Activated CD8-positive, alpha-beta T cell treated with anti-CD3 and anti-CD28 coated beads, Interleukin-2, amount 10 ng/mL, durations not matched to agents 7 days and 5 days (primary cell): Measurements from ENCODE around the gene IL17RA. TPM values are rescaled to one million over a fixed set of nuclear protein-coding genes. Genes with fewer than 3 reads are reported as not detected.

ENCODE experiments used
- ATAC-seq: fragments of 150-1000 bp; cut with Tn5 transposase; one replicate; pipeline ENCODE4 v1.10.0; 2021; ENCODE audit warnings: moderate library complexity
- CTCF ChIA-PET: fragments of 350-600 bp; sonication (Branson Sonifier 250); formaldehyde crosslinking; loops from one replicate; lab custom pipeline; 2021; ENCODE audit warnings: antibody characterized with exemption; lab: Charles Lee
- POLR2A ChIA-PET: fragments of 350-600 bp; sonication (Branson Sonifier 250); formaldehyde crosslinking; loops from one replicate; lab custom pipeline; 2021; ENCODE audit warnings: antibody characterized with exemption; lab: Charles Lee
- DNase-seq: peaks from one replicate; pipeline ENCODE4 v3.0.0-alpha.2; 2020
- H3K27ac Mint-ChIP-seq: one replicate; pipeline ENCODE4 v1.8.0; 2021; ENCODE audit warnings: mild to moderate bottlenecking, mixed read lengths
- H3K27me3 Mint-ChIP-seq: one replicate; pipeline ENCODE4 v1.8.0; 2021; ENCODE audit warnings: low read depth, mixed read lengths
- H3K36me3 Mint-ChIP-seq: one replicate; pipeline ENCODE4 v1.8.0; 2021; ENCODE audit warnings: low read depth, mixed read lengths
- H3K4me1 Mint-ChIP-seq: one replicate; pipeline ENCODE4 v1.8.0; 2021; ENCODE audit warnings: low read depth, mixed read lengths
- H3K4me3 Mint-ChIP-seq: one replicate; pipeline ENCODE4 v1.8.0; 2021; ENCODE audit warnings: mild to moderate bottlenecking, mixed read lengths
- H3K9me3 Mint-ChIP-seq: one replicate; pipeline ENCODE4 v1.8.0; 2022; ENCODE audit warnings: mixed read lengths; ENCODE audit not compliant: insufficient read depth
- total RNA-seq, 2 experiments: library from RNA; stranded (reverse); gene quantifications; one replicate each; pipeline ENCODE4 v1.2.3, GENCODE V29; 2021

IL17RA gene
- total RNA-seq, 2 experiments from 2014 or later = 41.7 to 43.4 TPM

GRCh38 chr22:17131686-17132085 lies 46.9 kb downstream of the IL17RA start:
- ATAC-seq (no peak), DNase-seq (no peak)
- no peak overlapping the region for H3K27ac Mint-ChIP-seq
- no peak overlapping the region for H3K4me3 Mint-ChIP-seq
- no peaks in the 10 kb centered on the region for H3K9me3 Mint-ChIP-seq
- CTCF ChIA-PET = interaction anchor here (1.8 kb wide), 1 partner anchor 40 kb away, joined by 10 read pairs; no protein-coding TSS in a partner anchor
- POLR2A ChIA-PET = no interaction called here
- peaks cover 2% of the 10 kb centered on the region for H3K4me1 Mint-ChIP-seq
- H3K27me3 Mint-ChIP-seq = peaks cover 2% of the 10 kb centered on the region
- H3K36me3 Mint-ChIP-seq = peaks cover 2% of the 10 kb centered on the region

- ChIA-PET POLR2A (no interaction called here), CTCF (interaction anchor here (1.8 kb wide), 1 partner anchor 40 kb away, joined by 10 read pairs; no protein-coding TSS in a partner anchor)
- no peak overlapping the region for H3K27ac Mint-ChIP-seq
- H3K4me3 Mint-ChIP-seq = no peak overlapping the region
- peaks cover 2% of the 10 kb centered on the region for H3K4me1 Mint-ChIP-seq
- H3K27me3 Mint-ChIP-seq = peaks cover 2% of the 10 kb centered on the region
- H3K9me3 Mint-ChIP-seq = no peaks in the 10 kb centered on the region
- ATAC-seq = no peak
- peaks cover 2% of the 10 kb centered on the region for H3K36me3 Mint-ChIP-seq
- DNase-seq = no peak
Measured at GRCh38 chr22:17132112-17132511, 47.3 kb downstream of the IL17RA start.

GRCh38 chr22:17133137-17133536 lies 48.3 kb downstream of the IL17RA start:
- no peaks in the 10 kb centered on the region for H3K9me3 Mint-ChIP-seq
- no peak overlapping the region for H3K27ac Mint-ChIP-seq
- CTCF ChIA-PET = no interaction called here
- DNase-seq (no peak), ATAC-seq (no peak)
- peaks cover 2% of the 10 kb centered on the region for H3K4me1 Mint-ChIP-seq
- no peak overlapping the region for H3K4me3 Mint-ChIP-seq
- peaks cover 4% of the 10 kb centered on the region for H3K36me3 Mint-ChIP-seq
- no peaks in the 10 kb centered on the region for H3K27me3 Mint-ChIP-seq
- POLR2A ChIA-PET = no interaction called here

- Mint-ChIP-seq H3K9me3 (no peaks in the 10 kb centered on the region), H3K36me3 (peaks cover 13% of the 10 kb centered on the region), H3K4me3 (no peak overlapping the region), H3K27me3 (no peaks in the 10 kb centered on the region), H3K4me1 (peaks cover under 1% of the 10 kb centered on the region), H3K27ac (no peak overlapping the region)
- POLR2A ChIA-PET = no interaction called here
- ATAC-seq (no peak), DNase-seq (no peak)
- CTCF ChIA-PET = interaction anchor here (0.7 kb wide), 1 partner anchor 366 kb away, joined by 3 read pairs; no protein-coding TSS in a partner anchor
Measured at GRCh38 chr22:17135153-17135760, 50.5 kb downstream of the IL17RA start.

GRCh38 chr22:17137170-17137569 lies 52.4 kb downstream of the IL17RA start:
- ChIA-PET POLR2A (no interaction called here), CTCF (interaction anchor here (0.5 kb wide), 1 partner anchor 156 kb away, joined by 3 read pairs; no protein-coding TSS in a partner anchor)
- H3K4me1 Mint-ChIP-seq = no peaks in the 10 kb centered on the region
- H3K27ac Mint-ChIP-seq = peak overlapping the region; percentile 23
- peaks cover 18% of the 10 kb centered on the region for H3K36me3 Mint-ChIP-seq
- no peaks in the 10 kb centered on the region for H3K27me3 Mint-ChIP-seq
- no peak for ATAC-seq
- DNase-seq = no peak
- no peaks in the 10 kb centered on the region for H3K9me3 Mint-ChIP-seq
- no peak overlapping the region for H3K4me3 Mint-ChIP-seq

- POLR2A ChIA-PET = no interaction called here
- Mint-ChIP-seq H3K4me1 (no peaks in the 10 kb centered on the region), H3K27ac (no peak overlapping the region), H3K4me3 (no peak overlapping the region), H3K36me3 (peaks cover 24% of the 10 kb centered on the region), H3K9me3 (no peaks in the 10 kb centered on the region), H3K27me3 (no peaks in the 10 kb centered on the region)
- DNase-seq = no peak
- no peak for ATAC-seq
- CTCF ChIA-PET = no interaction called here
Measured at GRCh38 chr22:17137861-17138425, 53.1 kb downstream of the IL17RA start.

GRCh38 chr22:17138513-17138912 lies 53.7 kb downstream of the IL17RA start:
- no peak overlapping the region for H3K27ac Mint-ChIP-seq
- ATAC-seq = no peak
- CTCF ChIA-PET = interaction anchor here (1.0 kb wide), 1 partner anchor 33 kb away, joined by 3 read pairs; no protein-coding TSS in a partner anchor

GRCh38 chr22:17140022-17140421 lies 55.2 kb downstream of the IL17RA start:
- ATAC-seq (no peak), DNase-seq (no peak)
- ChIA-PET POLR2A (no interaction called here), CTCF (no interaction called here)
- Mint-ChIP-seq H3K36me3 (peaks cover 28% of the 10 kb centered on the region), H3K9me3 (no peaks in the 10 kb centered on the region), H3K27me3 (no peaks in the 10 kb centered on the region), H3K4me1 (no peaks in the 10 kb centered on the region), H3K4me3 (no peak overlapping the region), H3K27ac (no peak overlapping the region)

More at GRCh38 chr22:17138513-17138912, 53.7 kb downstream of the IL17RA start:
- no peak for DNase-seq
- Mint-ChIP-seq H3K9me3 (no peaks in the 10 kb centered on the region), H3K27me3 (no peaks in the 10 kb centered on the region), H3K4me3 (no peak overlapping the region), H3K4me1 (no peaks in the 10 kb centered on the region), H3K36me3 (peaks cover 25% of the 10 kb centered on the region)
- POLR2A ChIA-PET = no interaction called here

GRCh38 chr22:17140826-17141766 lies 56.3 kb downstream of the IL17RA start:
- no peak for DNase-seq

GRCh38 chr22:17143101-17143500 lies 58.3 kb downstream of the IL17RA start:
- ChIA-PET CTCF (interaction anchor here (0.7 to 1.3 kb wide), 2 partner anchors 19 to 225 kb away, joined by 3 read pairs; no protein-coding TSS in a partner anchor), POLR2A (no interaction called here)
- peaks cover 34% of the 10 kb centered on the region for H3K36me3 Mint-ChIP-seq
- H3K27ac Mint-ChIP-seq = no peak overlapping the region
- no peak for ATAC-seq
- H3K4me1 Mint-ChIP-seq = no peaks in the 10 kb centered on the region
- DNase-seq = no peak
- H3K9me3 Mint-ChIP-seq = no peaks in the 10 kb centered on the region
- H3K27me3 Mint-ChIP-seq = no peaks in the 10 kb centered on the region
- H3K4me3 Mint-ChIP-seq = no peak overlapping the region

More at GRCh38 chr22:17140826-17141766, 56.3 kb downstream of the IL17RA start:
- no peaks in the 10 kb centered on the region for H3K27me3 Mint-ChIP-seq
- no peak for ATAC-seq
- no peaks in the 10 kb centered on the region for H3K9me3 Mint-ChIP-seq
- peak overlapping the region; percentile 67 for H3K27ac Mint-ChIP-seq
- CTCF ChIA-PET = interaction anchor here (0.9 kb wide), 1 partner anchor 30 kb away, joined by 3 read pairs; no protein-coding TSS in a partner anchor
- no peaks in the 10 kb centered on the region for H3K4me1 Mint-ChIP-seq
- peaks cover 29% of the 10 kb centered on the region for H3K36me3 Mint-ChIP-seq
- POLR2A ChIA-PET = no interaction called here
- no peak overlapping the region for H3K4me3 Mint-ChIP-seq

- CTCF ChIA-PET = no interaction called here
- Mint-ChIP-seq H3K4me1 (peaks cover 5% of the 10 kb centered on the region), H3K9me3 (no peaks in the 10 kb centered on the region), H3K4me3 (no peak overlapping the region), H3K36me3 (peaks cover 31% of the 10 kb centered on the region), H3K27ac (no peak overlapping the region), H3K27me3 (no peaks in the 10 kb centered on the region)
- no peak for ATAC-seq
- POLR2A ChIA-PET = no interaction called here
- no peak for DNase-seq
Measured at GRCh38 chr22:17143826-17144225, 59.0 kb downstream of the IL17RA start.
